ENCODE measurements around the gene PKIG.
"Not testable (repeated sequence)": the region's sequence is repeated elsewhere in the genome, so short reads cannot be mapped to it uniquely, and the experiment has no call there.

Gene PKIG

GRCh38 chr20:44586289-44586911 is 4.0 kb downstream of the PKIG start:
- TF ChIP-seq POLR2AphosphoS5 (IDR thresholded peaks at IDR 0.05; ENCODE audit: borderline replicate concordance, low read depth, low read length), result no peak
- no peak for TF ChIP-seq EZH2 (IDR thresholded peaks at IDR 0.05)
- TF ChIP-seq FOXP2 (optimal IDR thresholded peaks at IDR 0.05; ENCODE audit: control extremely low read depth, extremely low read length, insufficient read depth), result no peak
- Histone ChIP-seq H3K36me3 (ENCODE audit: insufficient read depth, low read length) (peaks cover 8% of the 10 kb centered on the region), H3K9me3 (ENCODE audit: low read depth, low read length) (no peaks in the 10 kb centered on the region), H3K27ac (peak overlapping the region; percentile 78), H3K4me3 (peak overlapping the region; percentile 41), H3K9ac (ENCODE audit: insufficient read length) (peak overlapping the region; percentile 33)
- DNase-seq (ENCODE audit: low read depth, low spot score), result no peak

- H3K9me3 ChIP-seq (ENCODE audit: low read depth, low read length), result no peaks in the 10 kb centered on the region
- peak overlapping the region; percentile 33 for H3K9ac ChIP-seq (ENCODE audit: insufficient read length)
- no peak for DNase-seq (ENCODE audit: low read depth, low spot score)
- peaks cover 8% of the 10 kb centered on the region for H3K36me3 ChIP-seq (ENCODE audit: insufficient read depth, low read length)
- peak overlapping the region; percentile 41 for H3K4me3 ChIP-seq
- peak overlapping the region; percentile 78 for H3K27ac ChIP-seq
- TF ChIP-seq FOXP2 (optimal IDR thresholded peaks at IDR 0.05; ENCODE audit: control extremely low read depth, extremely low read length, insufficient read depth) (no peak), POLR2AphosphoS5 (IDR thresholded peaks at IDR 0.05; ENCODE audit: borderline replicate concordance, low read depth, low read length) (no peak)
Observed at GRCh38 chr20:44587035-44587980, 4.9 kb downstream of the PKIG start.

GRCh38 chr20:44588321-44588720 is 5.9 kb downstream of the PKIG start:
- not testable (repeated sequence) for H3K4me3 ChIP-seq; H3K36me3 ChIP-seq (ENCODE audit: insufficient read depth, low read length); H3K9me3 ChIP-seq (ENCODE audit: low read depth, low read length); H3K27ac ChIP-seq; DNase-seq (ENCODE audit: low read depth, low spot score); H3K9ac ChIP-seq (ENCODE audit: insufficient read length)

- peaks cover 8% of the 10 kb centered on the region for H3K36me3 ChIP-seq (ENCODE audit: insufficient read depth, low read length)
- no peak overlapping the region for H3K4me3 ChIP-seq
- DNase-seq (ENCODE audit: low read depth, low spot score), result no peak
- TF ChIP-seq POLR2AphosphoS5 (IDR thresholded peaks at IDR 0.05; ENCODE audit: borderline replicate concordance, low read depth, low read length) (no peak), FOXP2 (optimal IDR thresholded peaks at IDR 0.05; ENCODE audit: control extremely low read depth, extremely low read length, insufficient read depth) (no peak)
- no peak overlapping the region for H3K9ac ChIP-seq (ENCODE audit: insufficient read length)
- no peaks in the 10 kb centered on the region for H3K9me3 ChIP-seq (ENCODE audit: low read depth, low read length)
- H3K27ac ChIP-seq, result no peak overlapping the region
Observed at GRCh38 chr20:44589537-44589936, 7.2 kb downstream of the PKIG start.

GRCh38 chr20:44590980-44591778 is 8.8 kb downstream of the PKIG start:
- TF ChIP-seq EZH2 (IDR thresholded peaks at IDR 0.05), result no peak
- no peak for TF ChIP-seq POLR2AphosphoS5 (IDR thresholded peaks at IDR 0.05; ENCODE audit: borderline replicate concordance, low read depth, low read length)
- TF ChIP-seq FOXP2 (optimal IDR thresholded peaks at IDR 0.05; ENCODE audit: control extremely low read depth, extremely low read length, insufficient read depth), result no peak
- H3K36me3 ChIP-seq (ENCODE audit: insufficient read depth, low read length), result peaks cover 8% of the 10 kb centered on the region
- H3K9me3 ChIP-seq (ENCODE audit: low read depth, low read length), result no peaks in the 10 kb centered on the region
- H3K27ac ChIP-seq, result no peak overlapping the region
- no peak for DNase-seq (ENCODE audit: low read depth, low spot score)
- no peak overlapping the region for H3K9ac ChIP-seq (ENCODE audit: insufficient read length)
- no peak overlapping the region for H3K4me3 ChIP-seq

- TF ChIP-seq FOXP2 (optimal IDR thresholded peaks at IDR 0.05; ENCODE audit: control extremely low read depth, extremely low read length, insufficient read depth), result no peak
- no peak for TF ChIP-seq POLR2AphosphoS5 (IDR thresholded peaks at IDR 0.05; ENCODE audit: borderline replicate concordance, low read depth, low read length)
- TF ChIP-seq EZH2 (IDR thresholded peaks at IDR 0.05), result no peak
- no peak overlapping the region for H3K27ac ChIP-seq
- no peaks in the 10 kb centered on the region for H3K9me3 ChIP-seq (ENCODE audit: low read depth, low read length)
- H3K36me3 ChIP-seq (ENCODE audit: insufficient read depth, low read length), result peaks cover 8% of the 10 kb centered on the region
- DNase-seq (ENCODE audit: low read depth, low spot score), result no peak
- no peak overlapping the region for H3K9ac ChIP-seq (ENCODE audit: insufficient read length)
- no peak overlapping the region for H3K4me3 ChIP-seq
Observed at GRCh38 chr20:44592366-44592765, 10.0 kb downstream of the PKIG start.

GRCh38 chr20:44593751-44594150 is 11.4 kb downstream of the PKIG start:
- DNase-seq (ENCODE audit: low read depth, low spot score), result no peak
- H3K27ac ChIP-seq, result peak overlapping the region; percentile 57; the same call in 1 of the 2 replicates
- no peaks in the 10 kb centered on the region for H3K9me3 ChIP-seq (ENCODE audit: low read depth, low read length)
- no peak overlapping the region for H3K4me3 ChIP-seq
- H3K36me3 ChIP-seq (ENCODE audit: insufficient read depth, low read length), result peaks cover 8% of the 10 kb centered on the region
- H3K9ac ChIP-seq (ENCODE audit: insufficient read length), result no peak overlapping the region
- TF ChIP-seq POLR2AphosphoS5 (IDR thresholded peaks at IDR 0.05; ENCODE audit: borderline replicate concordance, low read depth, low read length) (no peak), FOXP2 (optimal IDR thresholded peaks at IDR 0.05; ENCODE audit: control extremely low read depth, extremely low read length, insufficient read depth) (no peak), EZH2 (IDR thresholded peaks at IDR 0.05) (no peak)

- Histone ChIP-seq H3K9me3 (ENCODE audit: low read depth, low read length) (no peaks in the 10 kb centered on the region), H3K36me3 (ENCODE audit: insufficient read depth, low read length) (peaks cover 7% of the 10 kb centered on the region), H3K9ac (ENCODE audit: insufficient read length) (no peak overlapping the region), H3K27ac (no peak overlapping the region), H3K4me3 (no peak overlapping the region)
- TF ChIP-seq POLR2AphosphoS5 (IDR thresholded peaks at IDR 0.05; ENCODE audit: borderline replicate concordance, low read depth, low read length) (no peak), EZH2 (IDR thresholded peaks at IDR 0.05) (no peak), FOXP2 (optimal IDR thresholded peaks at IDR 0.05; ENCODE audit: control extremely low read depth, extremely low read length, insufficient read depth) (no peak)
- no peak for DNase-seq (ENCODE audit: low read depth, low spot score)
Observed at GRCh38 chr20:44594730-44595129, 12.4 kb downstream of the PKIG start.
